Hepatocyte (in vitro differentiated cells): Measurements from ENCODE around the gene MYO1D. TPM values are rescaled to one million over a fixed set of nuclear protein-coding genes. Genes with fewer than 3 reads are reported as not detected.

Experiments used
- DNase-seq: peaks from one replicate; pipeline ENCODE4 v3.0.0-alpha.2; 2016; ENCODE audit warnings: low spot score
- H2AFZ ChIP-seq: fragments of 200-600 bp; sonication (generic); 2 replicates; pipeline ENCODE4 v1.6.0; 2016; ENCODE audit warnings: antibody characterized with exemption, mild to moderate bottlenecking
- H3K27ac ChIP-seq: fragments of 200-600 bp; sonication (generic); 2 replicates; pipeline ENCODE4 v1.5.1; 2016; ENCODE audit warnings: mild to moderate bottlenecking
- H3K27me3 ChIP-seq: fragments of 200-600 bp; sonication (generic); 2 replicates; pipeline ENCODE4 v1.6.1; 2016
- H3K36me3 ChIP-seq: fragments of 200-600 bp; sonication (generic); replicated peaks from 2 replicates; pipeline ENCODE4 v1.5.1; 2016; ENCODE audit warnings: low read depth; ENCODE audit not compliant: insufficient read depth
- H3K4me1 ChIP-seq: fragments of 200-600 bp; sonication (generic); 2 replicates; pipeline ENCODE4 v1.5.1; 2016; ENCODE audit warnings: mild to moderate bottlenecking, moderate library complexity; ENCODE audit not compliant: insufficient read depth
- H3K4me2 ChIP-seq: fragments of 200-600 bp; sonication (generic); 2 replicates; pipeline ENCODE4 v1.6.0; 2016
- H3K4me3 ChIP-seq: fragments of 200-600 bp; sonication (generic); 2 replicates; pipeline ENCODE4 v1.5.1; 2016; ENCODE audit warnings: mild to moderate bottlenecking
- H3K79me2 ChIP-seq: fragments of 200-600 bp; sonication (generic); 2 replicates; pipeline ENCODE4 v1.6.0; 2017; ENCODE audit warnings: mild to moderate bottlenecking
- H3K9me2 ChIP-seq: fragments of 200-600 bp; sonication (generic); replicated peaks from 2 replicates; pipeline ENCODE4 v1.6.0; 2017; ENCODE audit warnings: mild to moderate bottlenecking; ENCODE audit not compliant: insufficient read depth
- H3K9me3 ChIP-seq: fragments of 200-600 bp; sonication (generic); 2 replicates; pipeline ENCODE4 v1.5.1; 2016; ENCODE audit warnings: low read depth, mild to moderate bottlenecking
- H4K20me1 ChIP-seq: fragments of 200-600 bp; sonication (generic); 2 replicates; pipeline ENCODE4 v1.6.0; 2016; ENCODE audit warnings: mild to moderate bottlenecking; ENCODE audit not compliant: insufficient read depth, poor library complexity, severe bottlenecking
- EZH2 ChIP-seq: fragments of 200-600 bp; sonication (generic); IDR thresholded peaks from 2 replicates; pipeline ENCODE4 v1.6.1; 2016; ENCODE audit warnings: antibody characterized with exemption, mild to moderate bottlenecking, borderline replicate concordance
- EZH2phosphoT487 ChIP-seq: fragments of 200-600 bp; sonication (generic); IDR thresholded peaks from one replicate; pipeline ENCODE4 v1.6.1; 2018; ENCODE audit warnings: antibody characterized with exemption, mild to moderate bottlenecking, low read depth, moderate library complexity; ENCODE audit not compliant: unreplicated experiment, severe bottlenecking
- WGBS: methylation state at CpG from one replicate; pipeline ENCODE4 v1.1.6; 2016; ENCODE audit warnings: low lambda C conversion rate; ENCODE audit errors: missing lambda C conversion rate; 5-methylcytosine and 5-hydroxymethylcytosine counted together
- polyA plus RNA-seq: library from polyadenylated mRNA; unstranded; fragments of >200 nt; fragmentation: Nextera tagmentation; extraction: Ambion mirVana; gene quantifications from 2 replicates; pipeline ENCODE4 v1.2.1, GENCODE V29; 2016
- total RNA-seq: library from RNA; depleted of rRNA; stranded (reverse); fragments of >200 nt; gene quantifications from 2 replicates; pipeline ENCODE4 v1.2.3, GENCODE V29; 2014
- TF ChIP-seq, protein P1 (sequence below): fragments of 200-600 bp; sonication (generic); IDR thresholded peaks from 2 replicates; pipeline ENCODE4 v1.5.1; 2016; ENCODE audit warnings: antibody characterized with exemption, mild to moderate bottlenecking; ENCODE audit not compliant: poor library complexity

Gene MYO1D
- total and polyA plus RNA-seq, 2 experiments from 2014 or later, result 36.2 to 89.0 TPM

DNA sequence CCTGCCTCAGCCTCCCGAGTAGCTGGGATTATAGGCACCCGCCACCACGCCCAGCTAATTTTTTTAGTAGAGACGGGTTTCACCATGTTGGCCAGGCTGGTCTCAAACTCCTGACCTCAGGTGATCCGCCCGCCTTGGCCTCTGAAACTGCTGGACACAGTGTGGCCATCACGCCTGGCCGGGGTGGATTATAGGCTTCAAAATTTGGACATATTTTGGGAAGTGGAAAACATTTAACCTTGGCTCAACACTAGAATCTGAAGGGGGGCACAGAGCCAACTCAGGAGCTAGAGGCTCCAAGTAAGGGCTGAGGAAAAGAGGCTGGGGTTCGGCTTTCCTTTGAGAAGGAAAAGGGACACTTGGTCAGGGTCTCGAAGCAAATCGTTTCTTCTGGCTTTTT lies 392.3 kb downstream of the MYO1D start:
- Histone ChIP-seq H3K9me3 (no peaks in the 10 kb centered on the region), H3K27ac (no peak overlapping the region), H3K27me3 (no peaks in the 10 kb centered on the region), H3K9me2 (no peaks in the 10 kb centered on the region), H3K4me3 (no peak overlapping the region), H3K36me3 (no peaks in the 10 kb centered on the region), H3K4me1 (peaks cover 7% of the 10 kb centered on the region), H3K4me2 (no peak overlapping the region), H4K20me1 (no peaks in the 10 kb centered on the region), H3K79me2 (no peaks in the 10 kb centered on the region), H2AFZ (no peak overlapping the region)
- WGBS, result 96% methylated on average over 11 of the region's 11 CpGs
- DNase-seq, result no peak
- TF ChIP-seq EZH2phosphoT487, result no peak
- no peak for TF ChIP-seq EZH2
- TF ChIP-seq, protein P1, sequence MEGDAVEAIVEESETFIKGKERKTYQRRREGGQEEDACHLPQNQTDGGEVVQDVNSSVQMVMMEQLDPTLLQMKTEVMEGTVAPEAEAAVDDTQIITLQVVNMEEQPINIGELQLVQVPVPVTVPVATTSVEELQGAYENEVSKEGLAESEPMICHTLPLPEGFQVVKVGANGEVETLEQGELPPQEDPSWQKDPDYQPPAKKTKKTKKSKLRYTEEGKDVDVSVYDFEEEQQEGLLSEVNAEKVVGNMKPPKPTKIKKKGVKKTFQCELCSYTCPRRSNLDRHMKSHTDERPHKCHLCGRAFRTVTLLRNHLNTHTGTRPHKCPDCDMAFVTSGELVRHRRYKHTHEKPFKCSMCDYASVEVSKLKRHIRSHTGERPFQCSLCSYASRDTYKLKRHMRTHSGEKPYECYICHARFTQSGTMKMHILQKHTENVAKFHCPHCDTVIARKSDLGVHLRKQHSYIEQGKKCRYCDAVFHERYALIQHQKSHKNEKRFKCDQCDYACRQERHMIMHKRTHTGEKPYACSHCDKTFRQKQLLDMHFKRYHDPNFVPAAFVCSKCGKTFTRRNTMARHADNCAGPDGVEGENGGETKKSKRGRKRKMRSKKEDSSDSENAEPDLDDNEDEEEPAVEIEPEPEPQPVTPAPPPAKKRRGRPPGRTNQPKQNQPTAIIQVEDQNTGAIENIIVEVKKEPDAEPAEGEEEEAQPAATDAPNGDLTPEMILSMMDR, result no peak

DNA sequence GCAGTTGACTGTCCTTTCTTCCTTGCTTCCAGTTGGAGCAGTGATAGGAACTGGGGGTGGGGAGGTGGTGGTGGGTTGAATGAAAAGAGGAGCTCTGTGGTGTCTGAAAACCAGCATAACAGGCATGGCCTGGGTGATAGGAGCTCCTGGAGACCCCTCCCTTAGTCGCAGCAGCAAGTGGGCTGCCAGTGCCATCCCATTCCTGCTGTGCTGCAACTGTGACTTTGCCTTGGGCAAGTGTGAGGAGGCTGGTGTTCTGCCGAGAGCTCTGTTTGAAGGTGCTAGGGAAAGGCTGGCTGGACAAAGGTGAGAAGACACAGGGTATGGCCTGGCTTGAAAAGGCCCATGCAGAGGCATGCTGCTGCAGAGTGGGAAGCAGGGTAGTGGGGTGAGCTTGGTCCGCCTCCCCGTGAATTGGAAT lies 392.9 kb downstream of the MYO1D start:
- Histone ChIP-seq H3K79me2 (no peaks in the 10 kb centered on the region), H3K4me1 (peaks cover 7% of the 10 kb centered on the region), H3K4me3 (no peak overlapping the region), H3K4me2 (no peak overlapping the region), H3K9me2 (no peaks in the 10 kb centered on the region), H3K9me3 (no peaks in the 10 kb centered on the region), H3K36me3 (no peaks in the 10 kb centered on the region), H4K20me1 (no peaks in the 10 kb centered on the region), H2AFZ (no peak overlapping the region), H3K27me3 (no peaks in the 10 kb centered on the region), H3K27ac (no peak overlapping the region)
- WGBS, result 75% methylated on average over 4 of the region's 4 CpGs
- DNase-seq, result no peak
- TF ChIP-seq, protein P1, result no peak
- TF ChIP-seq EZH2 (no peak), EZH2phosphoT487 (no peak)

DNA sequence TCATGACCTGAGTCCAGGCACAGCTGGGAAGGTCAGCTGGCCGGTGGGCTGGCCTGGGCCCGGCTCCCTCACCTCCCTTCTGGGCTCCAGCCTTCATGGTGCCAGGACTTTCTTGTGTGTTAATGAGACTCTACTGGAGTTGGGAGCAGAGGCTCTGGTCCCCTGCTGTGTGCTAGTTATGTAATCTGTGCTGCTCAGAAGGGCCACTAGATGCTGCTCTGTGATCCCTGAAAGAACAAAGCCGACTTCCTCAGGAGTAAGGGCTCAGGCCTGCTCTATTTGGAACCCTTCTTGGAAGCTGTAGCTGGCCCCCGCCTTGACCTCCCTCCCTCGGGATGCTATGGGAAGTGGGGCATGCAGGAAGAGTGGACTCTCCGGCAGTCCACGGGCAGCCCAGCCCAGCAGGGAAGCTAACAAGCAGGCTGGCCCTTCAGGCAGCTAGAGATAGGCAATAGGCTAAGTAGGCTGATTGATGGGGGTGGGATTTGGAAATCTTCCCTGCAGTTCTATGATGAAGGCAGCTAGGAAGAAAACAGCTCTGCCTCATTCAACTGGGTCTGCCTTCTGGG lies 393.4 kb downstream of the MYO1D start:
- WGBS, result 31% methylated on average over 7 of the region's 7 CpGs
- Histone ChIP-seq H3K27ac (no peak overlapping the region), H3K9me3 (no peaks in the 10 kb centered on the region), H3K4me1 (peaks cover 7% of the 10 kb centered on the region), H4K20me1 (no peaks in the 10 kb centered on the region), H3K9me2 (no peaks in the 10 kb centered on the region), H3K79me2 (no peaks in the 10 kb centered on the region), H3K27me3 (no peaks in the 10 kb centered on the region), H3K4me2 (no peak overlapping the region), H3K4me3 (no peak overlapping the region), H2AFZ (no peak overlapping the region), H3K36me3 (no peaks in the 10 kb centered on the region)
- DNase-seq, result peak; percentile 56
- TF ChIP-seq EZH2phosphoT487, result no peak
- TF ChIP-seq, protein P1, result peak; percentile 63
- TF ChIP-seq EZH2, result no peak
